Breast epithelium (tissue), 3 donors: Measurements from ENCODE around the gene SYTL3.

Source experiments
- POLR2A ChIP-seq: fragments of 450-650 bp; IDR thresholded peaks from one replicate; pipeline ENCODE4 v1.6.1; 2016; ENCODE audit warnings: antibody characterized with exemption, mild to moderate bottlenecking, moderate library complexity
- POLR2AphosphoS5 ChIP-seq, 3 donors: sonication (generic); formaldehyde crosslinking; IDR thresholded peaks; one replicate each; pipeline ENCODE4 v1.6.1; 2017; ENCODE audit warnings: antibody characterized with exemption in 3 of 3
- TF ChIP-seq, protein P1 (sequence below), 3 donors: fragments of 450-650 bp; IDR thresholded peaks; one replicate each; pipeline ENCODE4 v1.5.1; 2016 to 2017; ENCODE audit warnings: antibody characterized with exemption in 3 of 3, mild to moderate bottlenecking in 3 of 3, moderate library complexity in 3 of 3

DNA sequence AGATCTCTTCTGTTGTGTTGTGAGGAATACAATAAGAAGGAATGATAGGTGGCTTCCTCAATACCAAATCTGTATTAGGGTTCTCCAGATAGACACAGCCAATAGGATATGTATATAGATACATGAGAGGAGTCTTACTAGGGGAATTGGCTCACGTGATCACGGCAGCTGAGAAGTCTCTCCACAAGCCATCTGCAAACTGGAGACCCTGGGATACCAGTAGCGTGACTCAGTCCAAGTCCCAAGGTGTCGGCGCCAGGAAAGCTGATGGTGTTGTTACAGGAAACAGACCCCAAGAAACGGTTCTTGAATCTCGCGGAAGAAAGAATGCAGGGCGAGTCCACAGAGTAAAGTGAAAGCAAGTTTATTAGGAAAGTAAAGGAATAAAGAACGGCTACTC, 61.4 kb downstream of the SYTL3 start:
- TF ChIP-seq, protein P1, sequence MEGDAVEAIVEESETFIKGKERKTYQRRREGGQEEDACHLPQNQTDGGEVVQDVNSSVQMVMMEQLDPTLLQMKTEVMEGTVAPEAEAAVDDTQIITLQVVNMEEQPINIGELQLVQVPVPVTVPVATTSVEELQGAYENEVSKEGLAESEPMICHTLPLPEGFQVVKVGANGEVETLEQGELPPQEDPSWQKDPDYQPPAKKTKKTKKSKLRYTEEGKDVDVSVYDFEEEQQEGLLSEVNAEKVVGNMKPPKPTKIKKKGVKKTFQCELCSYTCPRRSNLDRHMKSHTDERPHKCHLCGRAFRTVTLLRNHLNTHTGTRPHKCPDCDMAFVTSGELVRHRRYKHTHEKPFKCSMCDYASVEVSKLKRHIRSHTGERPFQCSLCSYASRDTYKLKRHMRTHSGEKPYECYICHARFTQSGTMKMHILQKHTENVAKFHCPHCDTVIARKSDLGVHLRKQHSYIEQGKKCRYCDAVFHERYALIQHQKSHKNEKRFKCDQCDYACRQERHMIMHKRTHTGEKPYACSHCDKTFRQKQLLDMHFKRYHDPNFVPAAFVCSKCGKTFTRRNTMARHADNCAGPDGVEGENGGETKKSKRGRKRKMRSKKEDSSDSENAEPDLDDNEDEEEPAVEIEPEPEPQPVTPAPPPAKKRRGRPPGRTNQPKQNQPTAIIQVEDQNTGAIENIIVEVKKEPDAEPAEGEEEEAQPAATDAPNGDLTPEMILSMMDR (IDR thresholded peaks at IDR 0.05): no peak
- TF ChIP-seq POLR2AphosphoS5 (IDR thresholded peaks at IDR 0.05) (no peak), POLR2A (no peak)
